Activated CD8-positive, alpha-beta memory T cell treated with anti-CD3 and anti-CD28 coated beads, Interleukin-2, amount 50 U/mL, for 24 hours (primary cell): Measurements from ENCODE around the gene DVL2.
"Not testable (repeated sequence)": the region's sequence is repeated elsewhere in the genome, so short reads cannot be mapped to it uniquely, and the experiment has no call there.

Source experiments
- DNase-seq: peaks from one replicate; pipeline ENCODE4 v3.0.0-alpha.2; 2020; ENCODE audit errors: extremely low read depth

The DVL2 gene

DNA sequence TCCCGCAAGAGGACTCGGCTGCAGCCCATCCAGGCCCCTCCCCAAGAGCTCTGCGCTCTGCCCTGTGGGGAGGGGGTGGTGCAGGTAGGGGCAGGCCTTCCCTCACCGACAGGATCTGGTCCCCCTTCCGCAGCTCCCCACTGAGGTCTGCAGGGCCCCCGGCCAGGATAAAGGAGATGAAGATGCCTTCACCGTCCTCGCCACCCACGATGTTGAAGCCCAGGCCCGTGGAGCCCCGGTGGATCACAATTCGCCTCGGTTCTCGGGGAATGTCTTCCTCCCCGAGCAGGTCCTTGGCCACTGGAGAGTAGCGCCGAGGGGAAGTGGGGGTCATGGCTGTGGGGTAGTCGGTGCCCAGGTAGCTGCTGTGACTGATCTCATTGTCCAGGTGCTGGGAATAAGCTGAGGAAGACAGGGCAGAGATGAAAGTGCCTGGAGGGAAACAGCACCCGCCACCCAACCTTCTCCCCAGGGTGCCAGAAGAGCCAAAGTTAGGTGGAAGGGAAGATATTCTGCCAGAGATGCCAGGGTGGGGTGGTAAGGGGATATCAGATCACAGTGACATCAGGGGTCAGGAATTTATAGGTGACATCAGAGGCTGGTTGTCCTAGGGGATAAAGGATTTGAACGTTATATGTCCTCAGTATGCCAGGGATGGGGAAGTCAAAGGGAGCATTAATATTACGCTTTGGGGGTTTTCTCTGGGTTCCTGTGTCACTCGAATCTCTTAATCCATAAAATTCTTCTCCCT lies 37.5 kb downstream of the DVL2 start:
- DNase-seq: no peak

DNA sequence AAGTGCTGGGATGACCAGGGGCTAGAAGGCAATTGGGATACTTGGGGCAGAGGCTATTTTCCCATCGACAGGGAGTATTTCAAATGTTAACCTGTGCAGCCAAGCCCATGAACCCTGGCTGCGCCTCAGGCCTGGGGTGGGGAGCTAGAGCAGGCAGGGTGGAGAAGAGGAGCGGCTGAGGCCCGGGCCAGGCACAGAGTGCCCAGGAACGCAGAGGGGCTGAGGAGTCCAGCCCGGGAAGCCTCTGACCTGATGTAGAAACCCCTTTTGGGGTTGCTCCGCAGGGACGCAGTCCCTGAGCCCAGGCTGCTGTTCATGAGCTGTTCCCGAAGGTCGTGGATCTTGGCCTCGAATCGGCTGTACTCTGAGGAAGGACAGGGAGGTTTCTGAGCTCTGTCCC lies 38.3 kb downstream of the DVL2 start:
- no peak for DNase-seq

DNA sequence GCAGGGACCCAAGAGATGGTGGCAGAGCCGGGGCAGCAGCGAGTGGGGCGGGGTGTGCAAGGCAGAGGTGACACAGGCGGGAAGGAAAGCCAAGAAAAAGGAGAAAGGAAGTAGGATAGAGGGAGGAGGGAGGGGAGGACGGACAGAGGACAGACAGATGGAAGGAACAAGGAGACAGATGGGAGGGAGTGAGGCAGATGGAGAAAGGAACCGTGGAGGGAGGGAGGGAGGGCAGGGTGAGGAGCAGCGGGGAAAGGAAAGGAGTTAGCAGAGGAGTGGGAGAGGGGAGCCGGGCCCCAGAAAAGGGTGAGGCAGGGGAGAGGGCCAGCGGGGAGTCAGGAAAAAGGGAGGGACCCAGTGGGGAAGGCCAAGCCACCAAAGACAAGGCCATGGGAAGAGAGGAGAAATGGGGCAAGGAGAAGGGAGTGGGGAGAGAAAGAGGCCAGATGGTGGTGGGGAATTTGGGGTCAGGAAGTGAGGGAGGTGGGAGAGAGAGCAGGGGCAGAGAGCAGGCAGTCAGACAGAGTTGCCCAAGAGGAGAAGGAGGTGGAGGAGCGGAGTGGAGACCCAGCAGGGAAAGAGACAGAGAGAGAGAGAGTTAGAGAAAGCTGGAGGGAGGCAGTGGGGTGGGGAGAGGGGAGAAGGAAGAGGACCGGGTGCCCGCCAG lies 41.9 kb downstream of the DVL2 start:
- no peak for DNase-seq

DNA sequence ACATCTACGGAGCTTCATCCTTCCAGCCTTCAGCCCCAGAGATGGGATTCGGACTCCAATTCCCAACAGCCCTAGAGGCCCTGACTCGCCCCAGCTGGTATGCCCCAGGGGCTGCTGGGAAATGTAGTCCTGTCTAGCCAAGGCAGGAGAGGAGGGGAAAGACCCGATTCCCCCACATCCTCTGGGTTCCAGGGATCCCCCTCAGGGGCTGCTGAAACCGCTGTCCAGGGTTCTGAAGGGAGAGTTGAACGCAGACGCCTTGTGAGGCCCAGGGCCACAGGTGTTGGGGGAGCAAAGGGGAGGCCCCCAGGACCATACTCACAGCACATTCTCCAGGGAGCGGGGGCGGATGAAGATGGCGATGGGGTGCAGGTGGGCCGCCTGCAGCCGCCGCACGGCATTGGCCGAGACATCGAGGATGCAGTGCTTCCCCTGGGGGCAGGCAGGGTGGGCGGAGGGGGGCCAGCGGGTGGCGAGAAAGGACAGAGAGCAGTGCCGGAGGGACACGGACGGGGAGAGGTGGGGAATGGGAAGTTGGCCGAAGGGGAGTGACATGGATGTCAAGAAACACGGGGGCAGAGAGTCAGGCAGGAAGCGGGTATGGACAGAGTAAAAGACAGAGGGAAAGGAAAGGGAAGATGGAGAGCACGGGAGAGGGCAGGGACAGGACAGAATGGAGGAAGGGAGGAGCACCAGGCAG lies 42.6 kb downstream of the DVL2 start:
- DNase-seq: no peak

DNA sequence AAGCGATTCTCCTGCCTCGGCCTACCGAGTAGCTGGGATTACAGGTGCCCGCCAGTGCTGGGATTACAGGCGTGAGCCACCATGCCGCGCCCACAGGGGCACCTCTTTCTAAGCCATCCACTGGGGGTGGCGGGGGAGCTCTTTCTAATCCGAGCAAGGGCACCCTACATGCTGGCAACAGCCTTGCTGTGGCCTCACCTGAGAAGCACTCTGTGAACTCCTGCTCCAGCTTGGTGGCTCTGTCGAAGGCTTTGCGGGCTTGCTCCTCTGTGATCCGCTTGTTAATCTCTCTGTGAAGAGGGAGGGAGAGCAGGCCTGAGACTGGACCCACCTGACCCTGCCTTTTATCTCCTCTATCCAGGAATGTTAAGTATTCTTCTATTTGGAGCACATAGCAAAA lies 43.2 kb downstream of the DVL2 start:
- no peak for DNase-seq

DNA sequence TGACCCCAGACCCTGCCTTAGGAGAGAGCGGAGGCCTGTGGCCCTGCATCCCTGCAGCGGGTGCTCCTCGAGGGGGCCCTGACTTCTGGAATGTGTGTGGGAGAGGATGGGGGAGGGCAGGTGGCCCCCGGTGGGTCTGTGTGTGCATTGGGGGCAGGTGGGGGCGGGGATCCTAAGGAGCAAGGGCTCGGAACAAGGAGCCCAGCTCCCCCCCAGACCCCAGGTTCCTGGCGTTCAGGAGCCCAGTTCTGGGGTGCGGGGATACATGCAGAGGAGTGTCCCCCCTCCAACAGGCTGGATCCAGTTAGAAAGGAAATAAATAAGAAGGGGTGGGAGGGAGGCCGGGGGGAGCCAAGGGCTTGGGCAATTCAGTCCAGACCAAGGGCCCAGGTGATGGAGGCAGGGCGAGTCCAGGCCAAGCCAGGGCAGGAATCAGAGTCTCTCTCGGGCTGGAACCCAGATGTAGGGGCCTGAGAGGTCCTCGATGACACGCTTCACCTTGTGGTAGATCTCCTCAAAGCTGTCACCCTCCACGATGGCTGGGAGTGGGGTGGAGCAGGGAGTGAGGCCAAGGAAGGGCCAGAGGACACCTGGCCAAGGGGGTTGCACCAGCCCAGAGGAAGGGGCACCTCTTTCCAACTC lies 43.9 kb downstream of the DVL2 start:
- no peak for DNase-seq

DNA sequence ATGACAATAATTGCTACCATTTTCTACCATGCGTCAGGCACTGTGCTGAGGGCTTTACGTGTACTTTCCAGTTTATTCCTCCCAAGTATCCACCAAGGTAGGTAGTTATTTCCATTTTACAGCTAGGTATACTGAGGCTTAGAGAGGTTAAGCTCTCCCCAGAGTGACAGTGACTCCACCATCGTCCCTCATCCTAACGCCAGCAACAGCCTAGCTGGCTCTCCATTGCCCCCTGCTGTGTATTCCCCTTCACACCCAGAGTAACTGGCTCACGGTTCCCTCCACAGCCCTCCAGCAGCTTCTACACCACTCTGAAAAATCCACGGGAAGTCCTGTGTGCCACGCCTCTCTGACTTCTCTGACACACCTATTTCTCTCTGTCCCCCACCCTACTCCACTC lies 48.1 kb downstream of the DVL2 start:
- no peak for DNase-seq

DNA sequence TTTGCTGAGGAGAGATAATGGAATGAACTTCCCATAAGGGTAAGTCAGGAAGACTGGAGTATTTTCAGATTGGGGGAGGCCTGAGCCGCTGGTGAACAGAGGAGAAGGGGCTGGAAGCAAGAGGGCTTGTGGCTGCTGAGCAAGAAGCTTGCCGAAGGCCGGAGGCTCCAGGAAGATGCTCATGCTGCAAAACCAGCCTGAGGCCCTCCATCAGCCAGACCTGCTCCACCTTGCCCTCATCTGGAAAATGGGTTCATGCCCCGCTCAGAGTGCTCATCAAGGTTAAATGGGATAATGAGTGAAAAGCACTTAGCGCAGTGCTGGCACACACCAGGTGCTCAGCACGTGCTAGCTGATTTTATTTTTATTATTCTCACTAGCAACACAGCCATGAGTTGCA lies 49.7 kb downstream of the DVL2 start:
- no peak for DNase-seq

DNA sequence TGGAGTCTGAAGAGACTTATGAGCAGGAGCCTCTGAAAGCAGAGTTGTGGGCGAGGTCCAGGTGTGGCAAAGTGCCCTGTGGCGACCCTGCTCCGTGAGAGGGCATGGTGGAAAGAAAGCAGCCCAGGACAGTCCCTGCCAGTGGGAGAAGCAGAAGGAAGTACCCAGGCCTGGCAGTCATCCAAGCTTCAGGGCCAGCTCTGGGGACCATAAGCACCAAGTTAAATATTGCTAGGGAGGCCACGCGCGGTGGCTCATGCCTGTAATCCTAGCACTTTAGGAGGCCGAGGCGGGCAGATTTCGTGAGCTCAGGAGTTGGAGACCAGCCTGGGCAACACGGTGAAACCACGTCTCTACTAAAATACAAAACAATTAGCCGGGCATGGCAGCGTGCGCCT lies 50.2 kb downstream of the DVL2 start:
- DNase-seq: no peak

DNA sequence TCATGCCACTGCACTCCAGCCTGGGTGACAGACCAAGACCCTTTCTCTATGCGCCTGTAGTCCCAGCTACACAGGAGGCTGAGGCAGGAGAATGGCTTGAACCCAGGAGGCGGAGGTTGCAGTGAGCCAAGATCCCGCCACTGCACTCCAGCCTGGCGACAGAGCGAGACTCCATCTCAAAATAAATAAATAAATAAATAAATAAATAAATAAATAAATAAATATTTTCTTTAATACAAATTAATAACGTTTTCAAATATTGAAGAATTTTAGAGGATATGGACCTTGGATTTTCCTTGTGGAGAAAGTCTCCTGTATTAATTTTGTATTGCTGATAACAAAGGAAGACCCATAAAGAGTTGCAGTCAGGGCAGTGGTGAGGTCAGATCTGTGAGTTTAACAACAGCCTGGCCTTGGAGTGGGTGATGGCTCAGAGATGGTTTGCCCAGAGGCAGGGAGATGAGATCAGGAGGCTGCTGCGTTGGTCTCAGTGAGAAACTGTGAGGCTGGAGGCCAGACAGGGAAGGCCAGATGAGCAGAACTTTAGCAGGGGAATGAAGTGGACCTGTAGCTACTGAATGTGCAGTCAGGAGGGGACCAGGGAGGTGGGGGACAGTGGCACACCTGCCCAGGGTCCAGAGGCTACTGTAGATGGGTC lies 50.8 kb downstream of the DVL2 start:
- DNase-seq: no peak

DNA sequence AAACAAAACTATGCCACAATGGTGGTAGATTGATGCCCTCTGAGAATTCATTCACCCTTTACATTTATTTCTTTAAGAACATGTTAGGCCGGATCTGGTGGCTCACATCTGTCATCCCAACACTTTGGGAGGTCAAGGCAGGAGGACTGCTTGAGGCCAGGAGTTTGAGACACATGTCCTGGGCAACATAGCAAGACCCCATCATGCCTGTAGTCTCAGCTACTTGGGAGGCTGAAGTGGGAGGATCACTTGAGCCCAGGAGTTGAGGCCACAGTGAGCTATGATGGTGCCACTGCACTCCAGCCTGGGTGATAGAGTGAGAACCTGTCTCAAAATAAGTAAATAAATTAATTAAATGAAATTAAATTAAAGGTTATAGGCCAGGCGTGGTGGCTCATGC lies 52.2 kb downstream of the DVL2 start:
- not testable (repeated sequence) for DNase-seq

DNA sequence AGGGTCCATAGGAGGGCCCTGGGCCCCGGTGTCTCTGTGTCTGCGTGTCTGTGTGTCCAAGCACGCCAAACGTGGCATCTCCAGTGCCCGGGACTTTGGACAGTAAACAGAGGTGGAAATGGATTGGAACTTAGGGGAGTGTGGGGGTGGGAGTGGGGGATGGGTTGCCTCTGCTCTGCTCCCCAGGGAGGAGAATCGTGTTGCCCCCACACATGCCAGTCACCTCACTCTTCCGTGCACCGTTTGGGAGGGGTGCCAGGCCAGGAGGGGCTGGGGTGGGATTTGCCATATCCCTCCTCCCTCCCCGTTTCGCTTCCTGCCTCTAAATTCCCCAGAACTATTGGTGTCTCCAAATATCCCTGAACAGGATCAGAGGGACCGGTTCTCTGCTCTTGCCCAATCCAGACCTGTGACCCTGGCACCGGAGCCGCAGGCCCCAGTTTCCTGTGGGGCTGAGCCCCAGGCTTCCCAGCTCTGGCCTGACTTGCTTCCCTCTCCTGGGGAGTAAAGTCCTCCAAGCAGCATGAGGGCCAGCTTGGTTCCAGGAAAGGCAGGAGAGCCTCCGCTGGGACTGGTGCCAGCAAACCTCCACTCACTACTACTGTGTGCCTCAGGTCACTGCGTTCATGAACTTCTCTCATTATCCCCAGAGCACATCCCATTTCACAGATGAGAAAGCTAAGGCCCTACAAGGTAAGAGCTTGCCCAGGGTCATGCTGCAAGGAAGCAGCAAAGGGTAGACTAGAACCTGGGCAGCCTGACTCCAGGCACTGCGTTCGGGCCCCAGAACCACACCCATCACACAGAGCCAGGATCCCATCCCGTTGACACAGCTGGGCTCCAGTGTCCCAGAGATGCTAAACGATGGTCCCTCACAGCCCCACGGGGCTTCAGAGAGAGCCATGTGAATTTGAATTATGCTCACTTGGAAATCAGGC lies 54.7 kb downstream of the DVL2 start, which contains the start of gene ASGR1:
TSS of gene ASGR1 (minus strand) at position 54 of the 938 bp plus-strand sequence. CDS start 807 bp downstream, outside the sequence.
- DNase-seq: no peak

DNA sequence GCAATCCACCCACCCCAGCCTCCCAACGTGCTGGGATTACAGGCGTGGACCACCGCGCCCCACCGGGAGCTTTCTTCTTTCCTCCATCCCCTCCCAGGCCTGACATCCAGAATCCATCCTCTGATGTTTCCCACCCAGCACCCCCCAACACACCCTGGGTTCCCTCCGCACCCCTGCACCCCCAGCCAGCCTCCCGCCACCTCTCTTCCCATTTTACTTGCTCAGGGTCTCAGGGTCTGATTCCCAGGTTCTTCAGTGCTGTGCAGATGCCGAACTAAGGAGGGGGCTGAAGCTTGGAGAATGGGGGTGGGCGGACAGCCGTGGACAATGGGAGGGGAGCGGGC lies 55.4 kb downstream of the DVL2 start:
- DNase-seq: no peak

DNA sequence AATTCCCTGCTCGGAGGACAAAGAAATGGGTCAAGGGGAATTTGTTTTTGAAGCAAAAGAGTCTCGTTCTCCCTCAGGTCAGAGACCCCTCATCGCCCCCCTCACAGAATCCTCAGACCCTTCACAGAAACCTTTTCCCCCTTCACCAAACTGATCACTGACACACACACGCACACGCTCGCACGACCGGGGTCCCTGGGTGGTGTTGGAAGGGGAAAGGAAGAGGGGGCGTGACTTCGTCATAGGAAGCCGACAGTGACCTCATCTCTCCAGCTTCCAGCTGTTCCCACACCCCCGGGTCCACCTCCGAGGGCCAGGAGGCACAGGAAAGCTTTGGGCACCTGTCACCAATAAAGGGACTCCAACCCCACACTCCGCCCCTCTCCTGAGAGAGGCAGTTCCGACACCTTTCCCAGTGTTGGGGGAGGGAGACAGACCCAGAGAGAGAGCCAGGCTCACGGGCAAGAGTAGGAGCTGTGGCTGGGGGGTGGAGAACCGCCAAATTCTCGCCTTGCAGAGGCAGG lies 56.3 kb downstream of the DVL2 start:
- DNase-seq: no peak

DNA sequence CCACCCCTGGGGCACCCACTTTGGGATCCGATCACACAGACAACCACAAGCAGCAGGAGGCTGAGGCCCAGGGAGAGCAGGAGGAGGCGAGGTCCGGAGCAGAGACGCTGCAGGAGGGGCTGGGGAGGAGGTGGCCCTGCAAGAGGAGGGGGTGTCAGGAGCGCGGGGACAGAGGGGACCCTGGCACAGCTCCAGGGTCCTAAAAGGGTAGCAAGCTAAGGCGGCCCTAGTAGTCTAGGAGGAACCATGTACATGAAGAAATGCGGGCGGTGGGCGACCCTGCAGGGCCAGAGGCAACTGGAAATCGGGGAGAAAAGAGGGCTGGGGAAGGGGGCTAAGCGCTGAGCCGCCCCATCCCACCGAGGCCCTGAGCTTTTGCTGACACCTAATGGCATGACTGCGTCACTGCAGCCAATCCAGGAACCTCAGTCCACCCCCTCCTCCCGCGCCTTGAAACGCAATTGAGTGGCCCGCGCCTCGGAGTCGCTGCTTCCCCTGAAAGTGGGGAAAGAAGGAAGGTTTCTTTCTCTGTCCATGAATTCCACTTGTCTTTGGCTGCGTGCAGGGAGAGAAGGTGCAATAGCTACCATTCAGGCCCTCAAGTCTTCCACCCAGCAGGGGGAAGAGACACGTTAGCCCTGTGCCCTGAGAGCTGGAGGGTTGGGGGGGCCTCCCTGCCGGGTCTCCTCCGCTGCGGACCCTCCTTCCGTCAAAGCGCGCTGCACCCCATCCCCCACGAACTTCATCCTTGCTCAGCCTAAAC lies 56.9 kb downstream of the DVL2 start:
- peak; percentile 19 for DNase-seq

DNA sequence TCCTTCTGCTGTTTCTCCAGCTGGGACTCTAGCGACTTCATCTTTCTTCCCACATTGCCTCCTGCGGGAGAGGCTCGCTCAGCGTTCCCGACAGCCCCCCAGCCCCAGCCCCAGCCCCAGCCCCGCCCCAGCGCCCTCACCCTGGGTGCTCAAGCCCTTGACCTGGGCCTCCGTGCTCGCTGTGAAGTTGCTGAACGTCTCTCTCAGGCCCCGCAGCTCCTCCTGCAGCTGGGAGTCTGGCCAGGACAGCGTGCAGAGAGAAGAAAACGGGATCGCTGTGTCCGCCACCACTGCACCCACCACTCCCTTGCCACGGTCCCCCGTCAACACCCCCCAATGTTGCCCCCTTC lies 57.5 kb downstream of the DVL2 start:
- DNase-seq: no peak

DNA sequence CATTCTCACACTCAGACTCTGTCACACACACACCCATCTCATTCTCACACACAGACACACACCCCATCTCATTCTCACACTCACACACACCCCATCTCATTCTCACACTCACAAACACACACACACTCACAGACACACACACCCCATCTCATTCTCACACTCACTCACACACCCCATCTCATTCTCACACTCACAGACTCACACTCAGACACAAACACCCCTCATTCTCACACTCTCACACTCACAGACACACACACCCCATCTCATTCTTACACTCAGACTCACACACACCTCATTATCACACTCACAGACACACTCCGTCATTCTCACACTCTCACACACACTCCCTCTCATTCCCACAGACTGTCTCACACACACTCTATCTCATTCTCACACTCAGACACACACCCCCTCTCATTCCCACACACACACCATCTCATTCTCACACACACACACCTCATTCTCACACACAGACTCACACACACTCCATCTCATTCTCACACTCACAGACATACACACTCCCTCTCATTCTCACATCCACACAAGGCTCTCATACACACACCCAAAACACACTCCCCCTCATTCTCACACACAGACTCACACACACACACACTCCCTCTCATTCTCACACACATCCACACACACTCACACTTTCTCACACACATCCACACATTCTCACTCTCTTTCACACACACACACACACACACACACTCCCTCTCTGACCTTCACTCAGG lies 58.0 kb downstream of the DVL2 start:
- no peak for DNase-seq
